ENCODE measurements around the gene MT1H. TPM values are rescaled to one million over a fixed set of nuclear protein-coding genes. Genes with fewer than 3 reads are reported as not detected.
A peak's percentile ranks its signal among the peaks of the same experiment; 100 is the strongest.

Gene MT1H
- total RNA-seq, 2 experiments from 2014 or later: 0.70 TPM; not detected in 1

GRCh38 chr16:56681939-56682702 lies 12.5 kb downstream of the MT1H start, which contains the start of gene MT1X:
Gene MT1X (plus strand): TSS chr16:56682470. CDS start chr16:56682541, 71 bp downstream.
- peak; percentile 96 for DNase-seq
- H3K9me3 Mint-ChIP-seq: peaks cover 3% of the 10 kb centered on the region
- H3K27me3 Mint-ChIP-seq: no peaks in the 10 kb centered on the region
- intact Hi-C loops (cut with micrococcal nuclease): loop anchor here (1.0 to 5.0 kb wide), 5 partner anchors 19 to 74 kb away; partner anchors contain the start of genes MT2A and NUP93
- peak within 1 kb of the TSS; percentile 91 for H3K4me3 Mint-ChIP-seq
- peaks cover 22% of the 10 kb centered on the region for H3K4me1 Mint-ChIP-seq (ENCODE audit: low read depth)
- H3K27ac Mint-ChIP-seq: peak within 1 kb of the TSS; percentile 93
- H3K36me3 Mint-ChIP-seq: peaks cover 8% of the 10 kb centered on the region
- CTCF ChIA-PET: interaction anchor here (1.2 to 4.3 kb wide), 3 partner anchors 20 to 106 kb away, joined by 4 to 24 read pairs (median 5); no protein-coding TSS in a partner anchor
- POLR2A ChIA-PET: interaction anchor here (0.6 to 2.4 kb wide), 6 partner anchors 12 to 203 kb away, joined by 3 to 7 read pairs (median 3); partner anchors contain the start of genes MT1E, MT1G, MT1H and MT2A

- peak overlapping the region; percentile 91 for H3K4me3 Mint-ChIP-seq
- ChIA-PET POLR2A (interaction anchor here (0.6 to 2.4 kb wide), 7 partner anchors 13 to 204 kb away, joined by 3 to 7 read pairs (median 3); partner anchors contain the start of genes MT1E, MT1G, MT1H and MT2A), CTCF (interaction anchor here (1.2 to 4.3 kb wide), 4 partner anchors 19 to 169 kb away, joined by 3 to 24 read pairs (median 4); no protein-coding TSS in a partner anchor)
- peak; percentile 26 for DNase-seq
- H3K36me3 Mint-ChIP-seq: peaks cover 10% of the 10 kb centered on the region
- H3K27ac Mint-ChIP-seq: peak overlapping the region; percentile 84
- intact Hi-C loops (cut with micrococcal nuclease): loop anchor here (1.0 to 5.0 kb wide), 5 partner anchors 19 to 75 kb away; partner anchors contain the start of genes MT2A and NUP93
- no peaks in the 10 kb centered on the region for H3K27me3 Mint-ChIP-seq
- H3K9me3 Mint-ChIP-seq: peaks cover 3% of the 10 kb centered on the region
- peaks cover 22% of the 10 kb centered on the region for H3K4me1 Mint-ChIP-seq (ENCODE audit: low read depth)
Observed at GRCh38 chr16:56682703-56683397, 13.2 kb downstream of the MT1H start.

GRCh38 chr16:56683424-56684172 lies 14.0 kb downstream of the MT1H start:
- intact Hi-C loops (cut with micrococcal nuclease): loop anchor here (2.0 to 5.0 kb wide), 2 partner anchors 21 to 41 kb away; no protein-coding TSS in a partner anchor
- Mint-ChIP-seq H3K9me3 (peaks cover 3% of the 10 kb centered on the region), H3K36me3 (peaks cover 10% of the 10 kb centered on the region), H3K4me3 (peak overlapping the region; percentile 91), H3K27me3 (no peaks in the 10 kb centered on the region), H3K27ac (no peak overlapping the region), H3K4me1 (ENCODE audit: low read depth) (peaks cover 22% of the 10 kb centered on the region)
- no peak for DNase-seq
- CTCF ChIA-PET: interaction anchor here (1.2 to 4.3 kb wide), 4 partner anchors 18 to 169 kb away, joined by 3 to 24 read pairs (median 4); no protein-coding TSS in a partner anchor
- POLR2A ChIA-PET: interaction anchor here (0.7 to 2.4 kb wide), 5 partner anchors 15 to 205 kb away, joined by 3 to 7 read pairs (median 3); partner anchors contain the start of genes MT1E, MT1G and MT2A

- peaks cover 3% of the 10 kb centered on the region for H3K9me3 Mint-ChIP-seq
- peaks cover 22% of the 10 kb centered on the region for H3K4me1 Mint-ChIP-seq (ENCODE audit: low read depth)
- no peaks in the 10 kb centered on the region for H3K27me3 Mint-ChIP-seq
- H3K4me3 Mint-ChIP-seq: peak overlapping the region; percentile 1
- no peak overlapping the region for H3K27ac Mint-ChIP-seq
- H3K36me3 Mint-ChIP-seq: peaks cover 10% of the 10 kb centered on the region
- CTCF ChIA-PET: interaction anchor here (1.3 to 4.3 kb wide), 2 partner anchors 17 to 170 kb away, joined by 3 to 24 read pairs; no protein-coding TSS in a partner anchor
- POLR2A ChIA-PET: interaction anchor here (2.4 kb wide), 1 partner anchor 59 kb away, joined by 7 read pairs; the partner anchor contains the start of gene MT1E
- DNase-seq: no peak
- intact Hi-C loops (cut with micrococcal nuclease): loop anchor here (5.0 kb wide), 1 partner anchor 42 kb away; no protein-coding TSS in a partner anchor
Observed at GRCh38 chr16:56684256-56684925, 14.8 kb downstream of the MT1H start.

GRCh38 chr16:56684926-56685590 lies 15.4 kb downstream of the MT1H start:
- ChIA-PET CTCF (interaction anchor here (4.3 kb wide), 1 partner anchor 17 kb away, joined by 24 read pairs; no protein-coding TSS in a partner anchor), POLR2A (no interaction called here)
- Mint-ChIP-seq H3K27me3 (no peaks in the 10 kb centered on the region), H3K4me1 (ENCODE audit: low read depth) (peaks cover 22% of the 10 kb centered on the region), H3K9me3 (peaks cover 3% of the 10 kb centered on the region), H3K36me3 (peaks cover 10% of the 10 kb centered on the region), H3K27ac (no peak overlapping the region), H3K4me3 (no peak overlapping the region)
- no peak for DNase-seq
- intact Hi-C loops (cut with micrococcal nuclease): loop anchor here (5.0 kb wide), 1 partner anchor 43 kb away; no protein-coding TSS in a partner anchor

- ChIA-PET POLR2A (interaction anchor here (0.6 kb wide), 1 partner anchor 10 kb away, joined by 3 read pairs; no protein-coding TSS in a partner anchor), CTCF (no interaction called here)
- H3K9me3 Mint-ChIP-seq: peaks cover 3% of the 10 kb centered on the region
- H3K27ac Mint-ChIP-seq: no peak overlapping the region
- no peak for DNase-seq
- intact Hi-C loops (cut with micrococcal nuclease): no loop called here
- peaks cover 10% of the 10 kb centered on the region for H3K36me3 Mint-ChIP-seq
- H3K4me1 Mint-ChIP-seq (ENCODE audit: low read depth): peaks cover 16% of the 10 kb centered on the region
- no peak overlapping the region for H3K4me3 Mint-ChIP-seq
- H3K27me3 Mint-ChIP-seq: no peaks in the 10 kb centered on the region
Observed at GRCh38 chr16:56686758-56687157, 17.1 kb downstream of the MT1H start.

GRCh38 chr16:56688762-56689161 lies 19.1 kb downstream of the MT1H start:
- DNase-seq: no peak
- Mint-ChIP-seq H3K27ac (no peak overlapping the region), H3K27me3 (no peaks in the 10 kb centered on the region), H3K4me3 (no peak overlapping the region), H3K4me1 (ENCODE audit: low read depth) (peaks cover 5% of the 10 kb centered on the region), H3K9me3 (peaks cover 3% of the 10 kb centered on the region), H3K36me3 (peaks cover 10% of the 10 kb centered on the region)
- CTCF ChIA-PET: interaction anchor here (1.3 kb wide), 1 partner anchor 88 kb away, joined by 3 read pairs; no protein-coding TSS in a partner anchor
- intact Hi-C loops (cut with micrococcal nuclease): no loop called here
- POLR2A ChIA-PET: no interaction called here

- H3K27ac Mint-ChIP-seq: no peak overlapping the region
- H3K36me3 Mint-ChIP-seq: peaks cover 10% of the 10 kb centered on the region
- no peak for DNase-seq
- intact Hi-C loops (cut with micrococcal nuclease): no loop called here
- peaks cover 1% of the 10 kb centered on the region for H3K4me1 Mint-ChIP-seq (ENCODE audit: low read depth)
- ChIA-PET POLR2A (no interaction called here), CTCF (interaction anchor here (1.3 kb wide), 1 partner anchor 89 kb away, joined by 3 read pairs; no protein-coding TSS in a partner anchor)
- no peaks in the 10 kb centered on the region for H3K27me3 Mint-ChIP-seq
- peaks cover 3% of the 10 kb centered on the region for H3K9me3 Mint-ChIP-seq
- no peak overlapping the region for H3K4me3 Mint-ChIP-seq
Observed at GRCh38 chr16:56689171-56689570, 19.6 kb downstream of the MT1H start.

GRCh38 chr16:56690420-56691122 lies 21.0 kb downstream of the MT1H start:
- Mint-ChIP-seq H3K36me3 (peaks cover 10% of the 10 kb centered on the region), H3K27ac (no peak overlapping the region), H3K9me3 (peaks cover 3% of the 10 kb centered on the region), H3K4me3 (no peak overlapping the region), H3K27me3 (no peaks in the 10 kb centered on the region), H3K4me1 (ENCODE audit: low read depth) (no peaks in the 10 kb centered on the region)
- CTCF ChIA-PET: no interaction called here
- POLR2A ChIA-PET: no interaction called here
- DNase-seq: no peak
- intact Hi-C loops (cut with micrococcal nuclease): no loop called here

GRCh38 chr16:56691885-56692284 lies 22.3 kb downstream of the MT1H start:
- no peaks in the 10 kb centered on the region for H3K4me1 Mint-ChIP-seq (ENCODE audit: low read depth)

More at GRCh38 chr16:56691885-56692284, 22.3 kb downstream of the MT1H start:
- Mint-ChIP-seq H3K36me3 (peaks cover 2% of the 10 kb centered on the region), H3K4me3 (no peak overlapping the region), H3K9me3 (no peaks in the 10 kb centered on the region), H3K27ac (no peak overlapping the region), H3K27me3 (no peaks in the 10 kb centered on the region)
- DNase-seq: no peak
- POLR2A ChIA-PET: no interaction called here
- intact Hi-C loops (cut with micrococcal nuclease): no loop called here
- CTCF ChIA-PET: no interaction called here
